ENCODE measurements around the gene PRTFDC1.
"Not testable (repeated sequence)": the region's sequence is repeated elsewhere in the genome, so short reads cannot be mapped to it uniquely, and the experiment has no call there.

Gene PRTFDC1

DNA sequence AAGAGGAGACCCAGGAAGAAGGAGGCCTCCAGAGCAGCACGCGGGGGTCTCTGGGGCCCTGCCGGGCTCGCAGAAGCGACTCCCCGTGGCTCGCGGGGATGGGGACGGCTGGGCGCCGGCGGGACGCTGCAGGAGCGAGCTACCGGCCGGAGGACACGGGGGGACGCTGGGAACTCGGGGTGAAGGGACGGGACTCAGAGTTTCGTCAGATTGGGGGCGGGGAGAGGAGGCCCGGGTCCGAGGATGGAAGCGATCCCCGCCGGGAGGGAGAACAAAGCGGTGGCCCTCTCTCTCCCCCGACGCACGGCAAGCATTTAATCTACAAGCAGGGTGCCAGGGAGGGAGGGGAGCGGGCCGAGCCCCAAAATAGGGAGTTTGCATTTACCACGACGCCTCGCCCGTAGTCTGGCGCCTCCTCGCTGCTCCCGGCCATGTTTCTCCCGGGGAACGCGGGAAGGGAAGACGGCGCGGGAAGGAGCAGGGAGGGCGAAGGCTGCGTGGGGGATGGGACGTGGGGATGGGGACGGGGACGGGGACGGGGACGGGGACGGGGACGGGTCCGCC, at the start of gene PRTFDC1:
TSS of gene PRTFDC1 (minus strand) at position 464 of the 564 bp plus-strand sequence. CDS start at position 433, 31 bp downstream.
- H3K4me3 ChIP-seq (ENCODE audit: low read depth, low read length): peak within 1 kb of the TSS; percentile 51
- DNase-seq (ENCODE audit: low read depth): no peak

- H3K4me3 ChIP-seq (ENCODE audit: low read depth, low read length): no peak overlapping the region
- no peak for DNase-seq (ENCODE audit: low read depth)
These were observed 45.6 kb upstream of the PRTFDC1 start for GRCh38 chr10:24998044-24998443.

GRCh38 chr10:24995072-24995471, 42.7 kb upstream of the PRTFDC1 start:
- no peak overlapping the region for H3K4me3 ChIP-seq (ENCODE audit: low read depth, low read length)
- DNase-seq (ENCODE audit: low read depth): no peak

DNA sequence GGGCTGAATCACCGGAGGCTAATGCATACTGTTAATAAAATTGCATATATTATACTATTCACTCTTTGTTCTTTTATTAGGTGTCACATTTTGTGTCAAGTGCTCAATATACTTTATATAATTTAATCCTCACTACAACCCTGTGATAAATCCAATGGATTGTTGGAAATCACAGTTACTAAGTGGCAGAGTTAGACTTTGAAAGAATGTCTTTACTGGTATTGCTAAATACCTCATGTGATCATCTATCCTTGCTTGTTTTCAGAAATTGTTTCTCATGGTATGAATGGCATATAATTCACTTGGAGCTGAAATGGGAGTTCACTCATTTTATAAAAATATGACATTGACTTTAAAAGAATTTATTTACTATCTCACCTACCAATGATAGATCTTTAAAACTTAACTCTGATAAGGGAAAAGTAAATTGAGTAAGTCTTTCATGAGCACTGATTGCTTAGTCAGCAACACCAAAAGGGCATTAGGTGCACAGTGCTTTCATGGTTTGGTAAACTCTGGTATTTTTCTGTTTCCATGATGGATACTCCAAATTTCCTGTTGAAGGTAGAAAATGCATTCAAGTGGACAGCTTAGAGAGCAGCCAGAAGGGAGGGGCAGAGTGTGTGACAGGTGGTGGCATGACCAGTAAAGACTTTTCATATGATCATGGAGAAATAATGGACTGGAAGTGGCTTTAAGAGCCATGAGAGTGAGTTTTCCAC, 41.0 kb upstream of the PRTFDC1 start:
- DNase-seq (ENCODE audit: low read depth): no peak

GRCh38 chr10:24992512-24993133, 40.2 kb upstream of the PRTFDC1 start:
- no peak for DNase-seq (ENCODE audit: low read depth)
- no peak overlapping the region for H3K4me3 ChIP-seq (ENCODE audit: low read depth, low read length)

More for the DNA sequence above, 41.0 kb upstream of the PRTFDC1 start:
- no peak overlapping the region for H3K4me3 ChIP-seq (ENCODE audit: low read depth, low read length)

DNA sequence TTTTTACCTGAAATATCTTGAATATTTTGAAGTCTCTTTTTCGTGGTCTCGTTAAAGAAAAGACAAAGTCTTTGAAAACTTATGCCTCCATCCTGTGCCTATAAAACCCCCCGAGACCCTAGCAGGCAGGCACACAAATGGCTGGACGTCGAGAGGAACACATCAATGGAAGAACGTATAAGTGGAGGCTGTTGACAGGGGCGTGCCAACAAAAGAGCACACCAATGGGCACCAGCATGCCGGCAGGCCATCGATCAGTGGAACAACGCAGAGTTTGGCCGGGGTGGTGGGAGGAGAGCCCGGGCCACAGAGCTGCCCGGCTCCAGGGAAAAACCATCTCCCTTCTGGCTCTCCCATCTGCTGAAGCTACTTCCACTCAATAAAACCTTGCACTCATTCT, 38.9 kb upstream of the PRTFDC1 start:
- no peak for DNase-seq (ENCODE audit: low read depth)
- H3K4me3 ChIP-seq (ENCODE audit: low read depth, low read length): no peak overlapping the region

DNA sequence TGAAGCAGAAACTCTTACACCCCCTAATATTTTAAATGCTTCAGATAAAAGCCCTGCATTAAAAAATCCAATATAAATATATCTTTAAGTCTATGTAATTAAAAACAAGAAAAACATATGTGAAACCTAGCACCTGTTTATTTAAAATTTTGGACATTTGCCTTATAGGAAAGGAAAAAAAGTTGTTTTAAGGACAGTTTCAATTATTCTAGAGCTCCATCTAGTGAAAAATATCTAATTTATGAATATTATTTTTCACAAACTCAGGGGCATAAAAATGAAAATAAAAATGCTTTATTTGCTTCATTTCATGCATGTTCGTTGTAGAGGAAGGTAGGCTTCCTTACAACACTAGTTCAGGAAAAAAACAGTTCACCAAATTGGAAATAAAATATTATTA, 37.5 kb upstream of the PRTFDC1 start:
- no peak overlapping the region for H3K4me3 ChIP-seq (ENCODE audit: low read depth, low read length)
- no peak for DNase-seq (ENCODE audit: low read depth)

DNA sequence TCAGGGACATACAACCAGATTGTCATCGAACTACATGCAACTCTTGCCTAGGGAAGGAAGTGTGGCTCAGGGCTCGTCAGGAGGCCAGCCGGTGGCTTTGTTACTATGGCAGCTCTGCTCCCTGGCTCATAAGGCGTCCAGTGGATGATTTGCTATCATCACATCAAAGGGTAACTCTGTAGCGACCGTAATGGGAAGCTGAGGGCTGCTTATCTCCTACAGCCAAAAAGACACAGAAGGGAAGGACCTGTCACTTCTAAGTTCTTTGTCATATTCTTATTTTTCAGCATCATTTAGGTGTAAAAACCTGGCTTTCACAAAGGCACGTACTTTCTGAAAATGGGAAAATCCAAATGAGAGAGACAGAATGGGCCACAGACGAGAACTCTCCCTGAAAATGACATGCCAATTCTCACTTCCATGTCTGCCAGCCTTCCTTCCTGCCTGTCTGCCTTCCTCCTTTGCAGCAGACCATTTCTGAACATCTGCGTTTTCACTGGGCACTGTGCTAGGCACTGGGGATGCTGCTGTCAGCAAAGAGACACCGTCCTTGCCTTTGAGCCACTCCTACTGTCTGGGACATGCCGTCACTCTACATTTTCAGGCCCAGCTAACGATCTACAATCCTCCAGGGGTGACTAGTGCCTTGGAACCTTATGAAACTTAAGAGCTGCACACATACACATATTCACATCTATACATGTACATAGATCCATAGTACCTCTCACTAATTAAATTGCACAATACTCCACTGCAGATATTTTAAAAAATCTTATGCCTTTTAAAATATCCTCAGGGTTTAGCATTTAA, 36.6 kb upstream of the PRTFDC1 start:
- DNase-seq (ENCODE audit: low read depth): no peak
- no peak overlapping the region for H3K4me3 ChIP-seq (ENCODE audit: low read depth, low read length)

DNA sequence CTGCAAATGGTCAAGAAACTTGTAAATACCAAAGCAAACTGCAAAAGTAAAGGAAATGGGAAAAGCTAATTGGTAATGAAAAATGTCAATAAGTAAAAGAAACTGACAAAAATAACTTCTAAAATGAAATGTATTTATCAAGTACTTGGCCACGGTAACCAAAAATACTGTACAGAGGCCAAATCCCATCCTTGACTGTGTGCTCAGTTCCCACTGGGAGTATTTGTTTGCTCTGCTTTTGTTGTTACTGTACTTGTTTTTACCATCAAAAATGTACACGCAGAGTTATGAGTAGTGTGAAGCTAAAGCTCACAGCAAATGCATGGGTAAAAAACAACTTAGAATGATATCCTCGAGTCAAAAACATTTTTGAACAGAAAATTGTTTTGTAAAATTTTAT, 32.5 kb upstream of the PRTFDC1 start:
- no peak overlapping the region for H3K4me3 ChIP-seq (ENCODE audit: low read depth, low read length)
- no peak for DNase-seq (ENCODE audit: low read depth)

DNA sequence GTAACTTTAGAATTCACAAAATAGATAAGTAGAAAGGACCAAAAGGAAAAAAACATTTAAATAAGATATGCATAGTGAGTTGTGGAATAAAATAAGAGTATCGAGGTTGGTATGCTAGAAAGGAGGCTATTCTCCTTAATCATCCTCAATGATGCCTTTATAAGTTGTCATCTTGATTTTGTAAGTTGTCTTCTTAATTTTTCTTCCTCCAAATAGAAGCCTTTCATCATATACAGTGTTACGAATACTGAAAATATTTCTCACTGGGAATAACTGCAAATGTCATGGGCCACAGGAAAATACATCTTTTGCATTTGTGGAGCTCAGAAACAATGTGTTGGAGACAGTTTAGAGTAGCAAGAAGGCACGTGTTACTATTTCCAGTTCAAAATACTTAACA, 31.5 kb upstream of the PRTFDC1 start:
- no peak overlapping the region for H3K4me3 ChIP-seq (ENCODE audit: low read depth, low read length)
- DNase-seq (ENCODE audit: low read depth): no peak

DNA sequence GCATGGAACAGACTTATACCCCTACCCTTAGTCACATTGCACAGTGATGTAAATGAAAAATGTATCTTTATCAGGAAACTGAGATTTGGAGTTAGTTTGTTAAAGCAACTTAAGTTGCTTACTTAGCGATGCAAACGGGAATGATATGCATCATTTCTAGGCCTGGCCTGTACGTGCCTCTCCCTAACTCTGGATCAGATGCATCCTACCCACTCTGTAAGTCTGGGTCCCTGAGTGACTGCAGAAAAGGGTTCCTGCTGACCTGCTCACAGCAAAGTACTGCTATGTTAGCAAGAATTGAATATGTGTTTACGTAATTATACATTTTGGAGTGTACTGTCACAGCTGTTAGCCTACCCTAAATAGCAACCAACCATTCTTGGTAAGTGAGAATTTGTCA, 30.7 kb upstream of the PRTFDC1 start:
- DNase-seq (ENCODE audit: low read depth): no peak
- H3K4me3 ChIP-seq (ENCODE audit: low read depth, low read length): no peak overlapping the region

- no peak for DNase-seq (ENCODE audit: low read depth)
- H3K4me3 ChIP-seq (ENCODE audit: low read depth, low read length): no peak overlapping the region
These were observed 30.1 kb upstream of the PRTFDC1 start for GRCh38 chr10:24982319-24983112.

GRCh38 chr10:24981161-24981710, 28.8 kb upstream of the PRTFDC1 start:
- H3K4me3 ChIP-seq (ENCODE audit: low read depth, low read length): no peak overlapping the region
- no peak for DNase-seq (ENCODE audit: low read depth)

DNA sequence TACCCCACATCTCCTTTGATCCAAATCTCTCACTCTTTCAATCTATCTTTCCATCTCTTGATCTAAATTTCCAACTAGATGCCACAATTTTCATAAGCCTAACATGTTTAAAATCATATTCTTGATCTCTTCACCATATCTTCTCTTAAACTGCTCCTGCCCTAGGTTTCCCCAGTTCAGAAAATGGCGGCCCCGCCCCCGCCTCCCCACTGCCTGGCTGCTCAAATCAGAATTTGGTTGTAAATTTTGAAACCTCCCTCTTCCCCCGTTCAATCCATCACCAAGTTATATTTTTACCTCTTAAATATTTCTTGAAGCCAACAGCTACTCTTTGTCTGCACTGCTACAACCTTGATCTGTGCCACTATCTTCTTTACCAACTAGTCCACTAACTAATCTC, 27.3 kb upstream of the PRTFDC1 start:
- H3K4me3 ChIP-seq (ENCODE audit: low read depth, low read length): no peak overlapping the region
- no peak for DNase-seq (ENCODE audit: low read depth)

DNA sequence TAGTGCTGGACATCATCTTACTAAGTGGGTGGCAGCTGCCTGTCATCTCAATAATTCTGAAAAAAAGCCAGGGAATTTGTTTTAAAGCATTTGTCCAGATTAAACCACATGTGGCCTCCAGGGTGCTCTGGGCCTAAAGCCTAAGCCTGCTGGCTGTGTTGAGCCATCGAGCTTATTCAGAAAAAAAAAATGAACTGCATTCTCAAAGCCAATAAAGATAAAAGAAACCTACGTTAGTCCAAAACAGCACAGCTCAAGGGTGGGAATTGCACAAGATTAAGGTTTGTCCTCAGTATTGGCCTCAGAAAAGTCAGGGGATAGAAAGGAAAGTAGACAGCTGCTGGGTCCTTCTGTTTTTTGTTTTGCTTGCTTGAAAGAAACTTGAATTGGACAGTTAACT, 22.6 kb upstream of the PRTFDC1 start:
- no peak overlapping the region for H3K4me3 ChIP-seq (ENCODE audit: low read depth, low read length)
- DNase-seq (ENCODE audit: low read depth): peak; percentile 72

DNA sequence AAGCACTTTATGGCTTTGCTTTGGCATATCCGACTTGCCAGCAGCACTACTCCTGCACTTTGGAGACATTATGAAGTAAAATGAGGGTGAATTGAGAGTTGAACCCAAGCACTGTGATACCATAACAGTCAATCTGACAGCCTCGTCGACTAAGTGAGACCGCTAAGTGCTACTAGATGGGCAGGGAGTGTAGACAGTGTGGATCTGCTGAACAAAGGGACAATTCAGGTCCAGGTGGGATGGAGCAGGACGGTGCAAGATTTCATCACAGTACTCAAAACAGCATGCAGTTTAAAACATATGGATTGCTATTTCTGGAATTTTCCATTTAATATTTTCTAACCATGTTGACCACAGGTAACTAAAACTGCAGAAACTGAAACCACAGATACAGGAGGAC, 20.8 kb upstream of the PRTFDC1 start:
- DNase-seq (ENCODE audit: low read depth): no peak
- H3K4me3 ChIP-seq (ENCODE audit: low read depth, low read length): no peak overlapping the region

DNA sequence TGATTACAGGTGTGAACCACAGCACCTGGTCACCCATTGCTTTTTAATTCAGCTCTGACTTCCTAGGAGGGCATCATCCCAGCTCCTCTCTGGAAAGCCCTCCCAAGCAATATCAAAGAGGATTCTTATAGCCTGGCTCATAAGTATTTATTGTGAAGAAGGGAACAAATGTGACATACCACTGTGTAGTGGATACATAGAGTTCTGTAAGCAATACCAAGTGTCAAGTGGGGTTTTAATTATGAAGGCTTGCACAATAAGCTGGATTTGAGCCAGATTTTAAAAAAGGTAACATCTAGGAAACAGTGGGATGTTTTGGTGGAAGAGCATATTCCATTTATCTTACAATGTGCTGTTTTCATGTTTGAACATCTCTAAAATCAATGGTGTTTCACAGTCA, 19.0 kb upstream of the PRTFDC1 start:
- DNase-seq (ENCODE audit: low read depth): no peak
- H3K4me3 ChIP-seq (ENCODE audit: low read depth, low read length): no peak overlapping the region

DNA sequence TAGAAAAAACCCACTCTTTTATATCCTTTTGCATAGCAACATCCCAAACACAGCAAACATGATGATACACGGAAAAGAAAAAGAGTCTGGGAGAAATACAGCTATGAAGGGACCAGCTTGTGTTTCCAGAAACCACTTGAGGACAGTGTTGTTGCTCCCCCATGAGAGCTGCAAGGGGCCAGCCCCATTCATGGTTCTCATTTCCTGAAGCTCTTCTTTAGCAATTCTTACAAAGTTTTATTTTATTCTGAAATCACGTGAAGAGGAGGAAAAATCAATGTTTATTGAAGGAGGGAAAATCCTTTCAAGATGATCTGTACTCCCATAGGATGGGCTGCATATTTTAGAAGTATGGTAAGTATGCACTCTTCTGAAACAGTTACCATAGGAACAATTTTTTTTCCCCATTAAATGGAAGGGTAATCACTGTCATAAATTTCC, 17.5 kb upstream of the PRTFDC1 start:
- no peak for DNase-seq (ENCODE audit: low read depth)
- H3K4me3 ChIP-seq (ENCODE audit: low read depth, low read length): no peak overlapping the region

GRCh38 chr10:24968951-24969350, 16.5 kb upstream of the PRTFDC1 start:
- H3K4me3 ChIP-seq (ENCODE audit: low read depth, low read length); DNase-seq (ENCODE audit: low read depth): not testable (repeated sequence)

Data from skeletal muscle cell (primary cell).